Measurements from ENCODE around the gene STK32B. TPM values are rescaled to one million over a fixed set of nuclear protein-coding genes. Genes with fewer than 3 reads are reported as not detected.

STK32B gene
- total and polyA plus RNA-seq, 9 of the 15 experiments (the other 6 are each of a cell fraction or from before 2014, with no cell fraction given), result 0.03 to 0.20 (median 0.07) TPM; not detected in 2

DNA sequence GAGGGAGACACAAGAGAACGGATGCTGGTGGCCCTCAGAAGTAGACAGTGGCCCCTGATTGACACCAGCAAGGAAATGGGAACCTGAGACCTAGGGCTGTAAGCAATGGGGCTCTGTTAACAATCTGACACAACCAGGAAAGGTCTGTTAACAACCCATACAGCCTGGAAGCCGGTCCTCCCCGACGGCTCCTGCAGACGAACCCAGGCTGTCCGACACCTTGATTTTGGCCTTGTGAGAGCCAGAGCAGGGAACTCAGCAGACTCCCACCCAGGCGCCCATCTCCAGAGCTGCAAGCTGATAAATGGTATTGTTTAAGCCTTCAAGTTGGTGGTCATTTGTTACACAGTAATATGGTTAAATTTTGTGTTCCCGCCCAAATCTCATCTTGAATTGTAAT lies 21.8 kb upstream of the STK32B start:
- in situ Hi-C loops (cut with MboI), result no loop called here
- BruUV-seq (replicated peaks), result no TSS peak
- DNase-seq (ENCODE audit: extremely low read depth in 1 of 4, low spot score in 3 of 4) (no peak), ATAC-seq (no peak), FAIRE-seq (no peak)
- H3K4me1 ChIP-seq (replicated peaks in 1 of 2; ENCODE audit: control insufficient read depth in 2 of 2, insufficient read depth in 2 of 2, low read length in 2 of 2), result peaks cover 9 to 20% of the 10 kb centered on the region in 2 experiments; a peak in 4 of 5 replicates
- no peak overlapping the region for H3K9ac ChIP-seq (ENCODE audit: insufficient read depth in 1 of 2, low read depth in 2 of 2, low read length in 2 of 2)
- no peaks in the 10 kb centered on the region for H3K36me3 ChIP-seq (ENCODE audit: control insufficient read depth, insufficient read depth, low read length)
- H3K27me3 ChIP-seq (ENCODE audit: control insufficient read depth in 2 of 2, insufficient read depth in 2 of 2, low read length in 2 of 2), result peaks cover 0 to 2% of the 10 kb centered on the region in 2 experiments; a peak in 1 of 5 replicates
- H2AFZ ChIP-seq (ENCODE audit: low read depth, low read length), result no peak overlapping the region
- ChIA-PET CTCF (ENCODE audit: low intra/inter-chr PET ratio) (no interaction called here), POLR2A (no interaction called here)
- 62% methylated on average over 8 of the region's 8 CpGs for WGBS (ENCODE audit: insufficient coverage, low coverage, missing lambda C conversion rate)
- H3K9me3 ChIP-seq (replicated peaks; ENCODE audit: control insufficient read depth, insufficient read depth, low read depth, low read length), result no peaks in the 10 kb centered on the region; the same call in 1 of the 2 replicates
- H3K4me2 ChIP-seq (ENCODE audit: insufficient read depth, low read length), result no peak overlapping the region
- H3K79me2 ChIP-seq (ENCODE audit: control insufficient read depth, insufficient read depth, low read length), result no peaks in the 10 kb centered on the region
- H3K27ac ChIP-seq (ENCODE audit: extremely low read depth, low read depth, low read length), result no peak overlapping the region
- no peaks in the 10 kb centered on the region for H3K9me1 ChIP-seq (ENCODE audit: control insufficient read depth, insufficient read depth, low read length)
- intact Hi-C loops (cut with micrococcal nuclease), result no loop called here
- no peak overlapping the region for H3K4me3 ChIP-seq
- no peaks in the 10 kb centered on the region for H4K20me1 ChIP-seq (replicated peaks; ENCODE audit: control insufficient read depth, insufficient read depth, low read length)
- TF ChIP-seq HDAC1 (IDR thresholded peaks at IDR 0.05) (no peak), ZNF57 (CRISPR knock-in tag; IDR thresholded peaks at IDR 0.05) (no peak), TFE3 (CRISPR knock-in tag; IDR thresholded peaks at IDR 0.05) (no peak), RBM14 (IDR thresholded peaks at IDR 0.05; ENCODE audit: borderline replicate concordance, insufficient read depth, low read depth, low read length) (no peak), CHD1 (IDR thresholded peaks at IDR 0.05; ENCODE audit: low read length) (no peak), NR2C2 (CRISPR knock-in tag; IDR thresholded peaks at IDR 0.05) (no peak), NR2C2 (tag; IDR thresholded peaks at IDR 0.05) (no peak), BCL6 (CRISPR knock-in tag; IDR thresholded peaks at IDR 0.05) (no peak), PTBP1 (IDR thresholded peaks at IDR 0.05; ENCODE audit: low read depth, low read length) (no peak), ZNF143 (CRISPR knock-in tag; IDR thresholded peaks at IDR 0.05) (no peak), ZNF347 (CRISPR knock-in tag; IDR thresholded peaks at IDR 0.05; ENCODE audit: low read depth) (no peak), NCOA1 (IDR thresholded peaks at IDR 0.05; ENCODE audit: low read depth) (no peak)
- TF ChIP-seq, protein P1, sequence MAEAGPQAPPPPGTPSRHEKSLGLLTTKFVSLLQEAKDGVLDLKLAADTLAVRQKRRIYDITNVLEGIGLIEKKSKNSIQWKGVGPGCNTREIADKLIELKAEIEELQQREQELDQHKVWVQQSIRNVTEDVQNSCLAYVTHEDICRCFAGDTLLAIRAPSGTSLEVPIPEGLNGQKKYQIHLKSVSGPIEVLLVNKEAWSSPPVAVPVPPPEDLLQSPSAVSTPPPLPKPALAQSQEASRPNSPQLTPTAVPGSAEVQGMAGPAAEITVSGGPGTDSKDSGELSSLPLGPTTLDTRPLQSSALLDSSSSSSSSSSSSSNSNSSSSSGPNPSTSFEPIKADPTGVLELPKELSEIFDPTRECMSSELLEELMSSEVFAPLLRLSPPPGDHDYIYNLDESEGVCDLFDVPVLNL (CRISPR knock-in tag; IDR thresholded peaks at IDR 0.05; ENCODE audit: low read depth), result no peak
- TF ChIP-seq, protein P2, sequence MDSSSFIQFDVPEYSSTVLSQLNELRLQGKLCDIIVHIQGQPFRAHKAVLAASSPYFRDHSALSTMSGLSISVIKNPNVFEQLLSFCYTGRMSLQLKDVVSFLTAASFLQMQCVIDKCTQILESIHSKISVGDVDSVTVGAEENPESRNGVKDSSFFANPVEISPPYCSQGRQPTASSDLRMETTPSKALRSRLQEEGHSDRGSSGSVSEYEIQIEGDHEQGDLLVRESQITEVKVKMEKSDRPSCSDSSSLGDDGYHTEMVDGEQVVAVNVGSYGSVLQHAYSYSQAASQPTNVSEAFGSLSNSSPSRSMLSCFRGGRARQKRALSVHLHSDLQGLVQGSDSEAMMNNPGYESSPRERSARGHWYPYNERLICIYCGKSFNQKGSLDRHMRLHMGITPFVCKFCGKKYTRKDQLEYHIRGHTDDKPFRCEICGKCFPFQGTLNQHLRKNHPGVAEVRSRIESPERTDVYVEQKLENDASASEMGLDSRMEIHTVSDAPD (CRISPR knock-in tag; IDR thresholded peaks at IDR 0.05), result no peak
- TF ChIP-seq, protein P3, sequence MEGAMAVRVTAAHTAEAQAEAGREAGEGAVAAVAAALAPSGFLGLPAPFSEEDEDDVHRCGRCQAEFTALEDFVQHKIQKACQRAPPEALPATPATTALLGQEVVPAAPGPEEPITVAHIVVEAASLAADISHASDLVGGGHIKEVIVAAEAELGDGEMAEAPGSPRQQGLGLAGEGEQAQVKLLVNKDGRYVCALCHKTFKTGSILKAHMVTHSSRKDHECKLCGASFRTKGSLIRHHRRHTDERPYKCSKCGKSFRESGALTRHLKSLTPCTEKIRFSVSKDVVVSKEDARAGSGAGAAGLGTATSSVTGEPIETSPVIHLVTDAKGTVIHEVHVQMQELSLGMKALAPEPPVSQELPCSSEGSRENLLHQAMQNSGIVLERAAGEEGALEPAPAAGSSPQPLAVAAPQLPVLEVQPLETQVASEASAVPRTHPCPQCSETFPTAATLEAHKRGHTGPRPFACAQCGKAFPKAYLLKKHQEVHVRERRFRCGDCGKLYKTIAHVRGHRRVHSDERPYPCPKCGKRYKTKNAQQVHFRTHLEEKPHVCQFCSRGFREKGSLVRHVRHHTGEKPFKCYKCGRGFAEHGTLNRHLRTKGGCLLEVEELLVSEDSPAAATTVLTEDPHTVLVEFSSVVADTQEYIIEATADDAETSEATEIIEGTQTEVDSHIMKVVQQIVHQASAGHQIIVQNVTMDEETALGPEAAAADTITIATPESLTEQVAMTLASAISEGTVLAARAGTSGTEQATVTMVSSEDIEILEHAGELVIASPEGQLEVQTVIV (CRISPR knock-in tag; IDR thresholded peaks at IDR 0.05; ENCODE audit: borderline replicate concordance), result no peak
